Amniotic stem cell (primary cell): Measurements from ENCODE around the gene TCF4.
A peak's percentile ranks its signal among the peaks of the same experiment; 100 is the strongest.

ENCODE experiments used
- DNase-seq: peaks from one replicate; lab custom pipeline; 2025; lab: John Stamatoyannopoulos, UW

TCF4 gene

DNA sequence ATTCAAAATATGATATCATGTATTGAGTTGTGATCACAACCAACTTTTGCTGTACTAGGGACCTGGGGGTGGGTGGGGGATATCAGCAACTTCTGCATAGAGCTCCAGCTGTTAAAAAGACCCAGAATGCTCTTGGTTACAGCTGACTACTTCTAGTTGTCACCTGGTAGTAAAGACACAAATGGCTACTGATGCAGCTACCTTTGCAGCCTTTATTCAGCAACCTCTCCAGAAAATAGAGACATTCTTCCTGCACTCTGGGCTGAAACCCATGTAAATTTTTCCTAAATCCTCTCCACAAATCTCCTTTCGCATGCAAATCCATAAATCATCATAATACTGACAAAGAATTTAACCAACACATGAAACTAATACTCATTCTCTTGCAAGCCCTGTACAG is 238.3 kb downstream of the TCF4 start:
- no peak for DNase-seq

DNA sequence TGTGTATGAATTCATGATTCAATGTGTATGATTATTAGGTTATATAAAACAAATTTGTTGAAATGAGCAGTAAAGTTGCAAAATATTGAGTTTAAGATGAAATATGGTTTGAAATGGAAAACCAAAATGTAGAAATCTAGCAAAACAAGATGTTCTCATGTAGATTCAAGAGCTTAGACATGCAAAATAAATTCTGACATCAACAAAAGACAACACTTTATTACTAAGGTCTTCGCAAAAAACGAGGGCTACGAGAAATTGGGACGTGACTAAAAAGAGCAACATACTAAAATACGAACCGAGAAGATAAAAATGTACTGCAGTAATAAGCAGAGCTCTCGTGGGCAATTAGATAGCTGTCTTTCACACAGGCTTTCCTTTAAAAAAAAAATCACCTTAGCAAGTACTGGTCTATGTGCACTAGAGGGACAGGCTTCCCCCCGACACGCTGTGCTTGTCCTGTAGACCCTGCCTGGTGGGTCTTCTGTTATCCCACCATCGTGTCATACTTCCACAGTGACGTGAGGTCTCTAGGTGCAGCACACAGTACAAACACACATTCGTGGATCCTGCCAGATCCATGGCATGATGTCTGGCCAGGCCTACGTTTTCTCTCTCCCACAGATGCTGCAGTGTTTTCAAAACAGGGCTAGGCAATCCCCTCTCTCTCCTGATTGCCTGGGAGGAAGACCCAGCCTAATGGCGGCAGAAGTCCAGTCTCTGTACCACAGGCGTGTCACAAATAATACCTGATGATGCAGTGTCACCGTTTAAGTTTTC is 240.8 kb downstream of the TCF4 start:
- no peak for DNase-seq

DNA sequence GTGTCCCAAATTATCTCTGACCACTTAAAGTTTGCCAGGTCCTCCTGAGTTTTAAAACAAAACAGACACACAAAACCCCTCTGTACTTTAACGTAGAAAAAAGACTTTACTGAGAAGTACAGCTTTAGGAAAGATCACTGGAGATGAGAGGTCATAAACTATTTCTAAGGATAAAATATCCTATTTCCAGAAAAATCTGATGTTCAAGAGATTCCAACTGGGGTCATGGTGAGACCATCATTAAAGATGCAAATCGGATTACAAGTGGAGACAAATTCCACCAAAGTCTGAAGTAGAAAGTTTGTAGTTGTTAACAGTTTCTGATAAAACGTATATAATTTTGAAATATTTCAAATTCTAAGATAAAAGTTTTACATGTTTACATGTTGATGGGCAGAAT is 241.6 kb downstream of the TCF4 start:
- no peak for DNase-seq

- DNase-seq = no peak
Measured at GRCh38 chr18:55345103-55345950, 242.7 kb downstream of the TCF4 start.

DNA sequence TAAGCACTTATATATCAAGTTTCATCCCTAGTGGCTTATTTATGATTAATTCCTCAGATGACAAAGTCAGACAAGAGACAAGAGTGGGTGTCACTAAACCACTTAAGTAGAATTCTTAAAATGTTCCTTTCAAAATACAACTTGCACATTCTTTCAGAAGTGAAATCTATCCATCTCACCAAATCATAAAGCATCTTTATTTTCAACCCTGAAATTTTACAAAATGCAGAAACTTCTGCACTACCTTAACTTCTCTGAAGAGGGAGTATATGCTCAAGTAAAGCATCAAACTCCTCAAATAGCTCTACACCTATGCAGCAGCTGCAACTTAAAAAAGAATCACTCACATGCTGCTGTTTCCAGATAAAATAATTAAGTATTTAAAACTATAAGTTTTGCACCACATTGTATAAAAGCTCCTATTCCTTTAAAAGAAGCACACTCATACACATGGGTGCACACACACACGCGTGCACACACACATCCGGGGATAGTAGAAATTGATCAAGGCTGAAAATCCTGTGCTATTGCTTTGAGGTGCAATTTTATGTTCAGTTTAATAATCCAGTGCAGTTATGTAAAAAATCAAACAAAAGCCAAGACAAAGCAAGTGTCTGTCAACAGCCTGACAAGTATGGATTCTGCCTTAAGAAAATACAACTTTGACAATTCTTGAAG is 244.5 kb downstream of the TCF4 start:
- DNase-seq = no peak

- DNase-seq = no peak
Measured at GRCh38 chr18:55340998-55341397, 247.0 kb downstream of the TCF4 start.

- DNase-seq = no peak
Measured at GRCh38 chr18:55339990-55340389, 248.0 kb downstream of the TCF4 start.

- DNase-seq = no peak
Measured at GRCh38 chr18:55338978-55339650, 248.9 kb downstream of the TCF4 start.

DNA sequence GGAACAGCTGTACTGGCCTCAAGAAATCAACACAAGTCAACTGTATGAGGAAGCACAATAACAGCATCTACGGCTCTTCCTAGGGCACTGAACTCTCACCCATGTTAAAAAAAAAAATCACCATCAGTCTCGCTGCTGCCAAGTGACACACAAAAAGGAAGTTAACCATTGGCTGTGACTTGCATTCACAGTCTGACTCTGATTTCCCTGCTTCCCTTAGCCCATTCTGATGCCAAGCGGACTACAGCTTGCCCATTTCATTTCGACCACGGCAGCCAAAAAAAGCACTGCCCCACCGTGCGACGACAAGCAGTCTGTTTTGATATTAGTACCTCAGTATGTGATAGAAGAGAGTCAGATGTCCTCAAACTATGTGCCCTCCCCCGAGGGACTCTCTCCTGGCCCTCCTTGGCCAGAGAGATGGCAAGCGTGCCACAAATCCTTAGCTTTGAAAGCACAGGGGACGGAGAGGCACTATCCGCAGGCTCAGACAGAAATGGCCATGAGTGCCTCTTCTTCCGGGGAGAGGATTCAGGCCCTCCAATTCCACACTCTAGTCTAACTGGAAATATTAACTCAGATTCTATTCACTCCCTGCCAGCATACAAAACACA is 250.0 kb downstream of the TCF4 start:
- DNase-seq = no peak

DNA sequence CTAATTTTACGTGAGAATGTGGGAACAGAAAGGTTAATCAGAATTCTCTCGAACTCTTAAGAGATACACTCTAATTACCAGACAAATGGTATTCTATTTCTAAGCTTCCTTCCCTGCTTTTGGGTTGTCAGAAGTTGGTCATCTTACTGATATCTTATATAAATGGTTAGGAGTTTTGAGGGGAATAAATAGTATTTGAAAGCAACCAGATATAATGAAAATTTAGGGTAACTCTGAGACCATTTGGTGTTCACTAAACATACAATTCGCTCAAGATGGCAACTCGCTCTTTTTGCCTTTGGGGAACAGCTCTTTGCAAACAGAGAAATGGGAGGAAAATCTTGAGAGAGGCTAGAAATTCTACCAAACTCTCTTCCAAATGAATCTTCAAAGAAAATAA is 250.9 kb downstream of the TCF4 start:
- no peak for DNase-seq

- no peak for DNase-seq
Measured at GRCh38 chr18:55336438-55337100, 251.4 kb downstream of the TCF4 start.

DNA sequence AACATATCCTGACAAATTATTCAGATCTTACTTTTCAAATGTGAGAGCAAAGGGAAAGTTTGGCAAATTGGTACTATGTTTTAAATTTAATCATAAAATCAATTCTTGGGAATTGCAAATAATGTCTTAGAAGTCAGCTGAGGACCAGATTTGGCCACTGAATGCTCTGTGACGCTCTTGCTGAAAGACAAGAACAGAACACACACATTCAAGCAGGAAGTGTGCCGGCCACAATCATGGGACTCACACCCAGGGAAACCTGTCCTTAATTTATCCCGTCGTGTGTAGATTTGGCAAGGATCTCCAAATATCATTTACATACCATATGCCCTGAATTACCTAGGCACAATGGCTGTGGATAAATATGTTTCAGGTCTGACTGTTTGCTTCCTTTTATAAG is 253.1 kb downstream of the TCF4 start:
- no peak for DNase-seq

- DNase-seq = no peak
Measured at GRCh38 chr18:55331301-55331700, 256.7 kb downstream of the TCF4 start.

- DNase-seq = no peak
Measured at GRCh38 chr18:55328301-55328700, 259.7 kb downstream of the TCF4 start.

DNA sequence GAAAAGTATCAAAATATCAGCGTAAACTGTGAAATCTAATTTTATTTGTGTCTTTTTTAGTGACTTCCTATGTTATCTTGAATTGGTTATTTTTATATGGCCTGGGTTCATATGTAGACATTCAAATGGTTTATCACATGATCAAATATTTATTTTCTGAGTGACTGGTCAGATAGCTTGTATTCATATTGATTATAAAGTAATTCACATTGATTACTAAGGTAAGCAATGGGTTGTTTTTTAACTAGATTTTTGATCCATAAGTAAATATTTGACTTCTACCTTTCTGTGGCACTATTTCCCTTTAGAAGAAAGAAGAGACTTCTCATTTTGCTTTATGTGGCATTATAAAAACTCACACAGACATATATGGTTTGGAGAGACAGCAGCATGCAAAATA is 260.5 kb downstream of the TCF4 start:
- no peak for DNase-seq

GRCh38 chr18:55326134-55326533 is 261.9 kb downstream of the TCF4 start:
- no peak for DNase-seq

- no peak for DNase-seq
Measured at GRCh38 chr18:55324166-55324565, 263.8 kb downstream of the TCF4 start.

- no peak for DNase-seq
Measured at GRCh38 chr18:55323051-55323994, 264.7 kb downstream of the TCF4 start.

- peak; percentile 85 for DNase-seq
Measured at GRCh38 chr18:55322178-55322735, 265.7 kb downstream of the TCF4 start.
